ENCODE measurements around the gene GCC1.

DNA sequence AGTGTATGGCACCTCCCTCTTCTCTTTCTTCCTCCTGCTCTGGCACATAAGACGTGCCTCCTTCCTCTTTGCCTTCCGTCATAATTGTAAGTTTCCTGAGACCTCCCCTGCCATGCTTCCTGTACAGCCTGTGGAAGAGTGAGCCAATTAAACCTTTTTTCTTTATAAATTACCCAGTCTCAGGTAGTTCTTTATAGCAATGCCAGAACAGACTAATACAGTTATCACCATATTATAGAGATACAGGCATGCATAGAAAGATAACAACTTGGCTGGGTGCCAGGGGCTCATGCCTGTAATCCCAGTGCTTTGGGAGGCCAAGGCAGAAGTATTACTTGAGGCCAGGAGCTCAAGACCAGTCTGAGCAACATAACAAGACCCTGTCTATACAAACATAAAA lies 53.2 kb downstream of the GCC1 start:
- TF ChIP-seq POLR2A (IDR thresholded peaks at IDR 0.05) (no peak), POLR2AphosphoS5 (IDR thresholded peaks at IDR 0.05) (no peak)
- TF ChIP-seq, protein P1, sequence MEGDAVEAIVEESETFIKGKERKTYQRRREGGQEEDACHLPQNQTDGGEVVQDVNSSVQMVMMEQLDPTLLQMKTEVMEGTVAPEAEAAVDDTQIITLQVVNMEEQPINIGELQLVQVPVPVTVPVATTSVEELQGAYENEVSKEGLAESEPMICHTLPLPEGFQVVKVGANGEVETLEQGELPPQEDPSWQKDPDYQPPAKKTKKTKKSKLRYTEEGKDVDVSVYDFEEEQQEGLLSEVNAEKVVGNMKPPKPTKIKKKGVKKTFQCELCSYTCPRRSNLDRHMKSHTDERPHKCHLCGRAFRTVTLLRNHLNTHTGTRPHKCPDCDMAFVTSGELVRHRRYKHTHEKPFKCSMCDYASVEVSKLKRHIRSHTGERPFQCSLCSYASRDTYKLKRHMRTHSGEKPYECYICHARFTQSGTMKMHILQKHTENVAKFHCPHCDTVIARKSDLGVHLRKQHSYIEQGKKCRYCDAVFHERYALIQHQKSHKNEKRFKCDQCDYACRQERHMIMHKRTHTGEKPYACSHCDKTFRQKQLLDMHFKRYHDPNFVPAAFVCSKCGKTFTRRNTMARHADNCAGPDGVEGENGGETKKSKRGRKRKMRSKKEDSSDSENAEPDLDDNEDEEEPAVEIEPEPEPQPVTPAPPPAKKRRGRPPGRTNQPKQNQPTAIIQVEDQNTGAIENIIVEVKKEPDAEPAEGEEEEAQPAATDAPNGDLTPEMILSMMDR (IDR thresholded peaks at IDR 0.05 in 8 of 11, conservative IDR thresholded peaks at IDR 0.05 in 3 of 11), result no peak
